ENCODE results near the gene SARDH.

The SARDH gene

GRCh38 chr9:133636902-133637301, 101.2 kb downstream of the SARDH start:
- no peaks in the 10 kb centered on the region for H3K27me3 ChIP-seq (ENCODE audit: low read depth, low read length)
- H3K4me3 ChIP-seq (ENCODE audit: low read depth in 1 of 2, low read length in 2 of 2): no peak overlapping the region
- no peak overlapping the region for H3K27ac ChIP-seq (ENCODE audit: low read length)
- H3K4me1 ChIP-seq (ENCODE audit: control insufficient read depth in 1 of 2, insufficient read depth in 2 of 2, low read length in 2 of 2): peaks cover 0 to 4% of the 10 kb centered on the region in 2 donors
- no peaks in the 10 kb centered on the region for H3K36me3 ChIP-seq (ENCODE audit: control insufficient read depth in 1 of 2, insufficient read depth in 2 of 2, low read length in 2 of 2)
- H3K9me3 ChIP-seq (ENCODE audit: control insufficient read depth in 1 of 2, low read length in 2 of 2): no peaks in the 10 kb centered on the region

- H3K4me3 ChIP-seq (ENCODE audit: low read depth in 1 of 2, low read length in 2 of 2): no peak within 1 kb of the TSS
- no peaks in the 10 kb centered on the region for H3K27me3 ChIP-seq (ENCODE audit: low read depth, low read length)
- H3K27ac ChIP-seq (ENCODE audit: low read length): no peak within 1 kb of the TSS
- H3K36me3 ChIP-seq (ENCODE audit: control insufficient read depth in 1 of 2, insufficient read depth in 2 of 2, low read length in 2 of 2): no peaks in the 10 kb centered on the region
- peaks cover 0 to 4% of the 10 kb centered on the region in 2 donors for H3K4me1 ChIP-seq (ENCODE audit: control insufficient read depth in 1 of 2, insufficient read depth in 2 of 2, low read length in 2 of 2)
- no peaks in the 10 kb centered on the region for H3K9me3 ChIP-seq (ENCODE audit: control insufficient read depth in 1 of 2, low read length in 2 of 2)
Observed at GRCh38 chr9:133635533-133636531, 102.3 kb downstream of the SARDH start, which contains the start of gene DBH. TSS of gene DBH (plus strand) at chr9:133636363. CDS start at chr9:133636372, 9 bp downstream.

GRCh38 chr9:133635098-133635497, 103.1 kb downstream of the SARDH start:
- Histone ChIP-seq H3K27ac (ENCODE audit: low read length) (no peak overlapping the region), H3K9me3 (ENCODE audit: control insufficient read depth in 1 of 2, low read length in 2 of 2) (no peaks in the 10 kb centered on the region), H3K27me3 (ENCODE audit: low read depth, low read length) (no peaks in the 10 kb centered on the region), H3K4me3 (ENCODE audit: low read depth in 1 of 2, low read length in 2 of 2) (no peak overlapping the region), H3K36me3 (ENCODE audit: control insufficient read depth in 1 of 2, insufficient read depth in 2 of 2, low read length in 2 of 2) (no peaks in the 10 kb centered on the region), H3K4me1 (ENCODE audit: control insufficient read depth in 1 of 2, insufficient read depth in 2 of 2, low read length in 2 of 2) (peaks cover 0 to 4% of the 10 kb centered on the region in 2 donors)

GRCh38 chr9:133634081-133634691, 104.0 kb downstream of the SARDH start:
- Histone ChIP-seq H3K9me3 (ENCODE audit: control insufficient read depth in 1 of 2, low read length in 2 of 2) (no peaks in the 10 kb centered on the region), H3K4me1 (ENCODE audit: control insufficient read depth in 1 of 2, insufficient read depth in 2 of 2, low read length in 2 of 2) (peaks cover 0 to 4% of the 10 kb centered on the region in 2 donors), H3K4me3 (ENCODE audit: low read depth in 1 of 2, low read length in 2 of 2) (no peak overlapping the region), H3K27me3 (ENCODE audit: low read depth, low read length) (no peaks in the 10 kb centered on the region), H3K36me3 (ENCODE audit: control insufficient read depth in 1 of 2, insufficient read depth in 2 of 2, low read length in 2 of 2) (no peaks in the 10 kb centered on the region), H3K27ac (ENCODE audit: low read length) (no peak overlapping the region)

- Histone ChIP-seq H3K9me3 (ENCODE audit: control insufficient read depth in 1 of 2, low read length in 2 of 2) (no peaks in the 10 kb centered on the region), H3K4me1 (ENCODE audit: control insufficient read depth in 1 of 2, insufficient read depth in 2 of 2, low read length in 2 of 2) (peaks cover 0 to 4% of the 10 kb centered on the region in 2 donors), H3K36me3 (ENCODE audit: control insufficient read depth in 1 of 2, insufficient read depth in 2 of 2, low read length in 2 of 2) (no peaks in the 10 kb centered on the region), H3K27ac (ENCODE audit: low read length) (no peak overlapping the region), H3K27me3 (ENCODE audit: low read depth, low read length) (no peaks in the 10 kb centered on the region), H3K4me3 (ENCODE audit: low read depth in 1 of 2, low read length in 2 of 2) (no peak overlapping the region)
Observed at GRCh38 chr9:133633681-133634080, 104.5 kb downstream of the SARDH start.

- peaks cover 0 to 4% of the 10 kb centered on the region in 2 donors for H3K4me1 ChIP-seq (ENCODE audit: control insufficient read depth in 1 of 2, insufficient read depth in 2 of 2, low read length in 2 of 2)
- no peak overlapping the region for H3K27ac ChIP-seq (ENCODE audit: low read length)
- no peaks in the 10 kb centered on the region for H3K36me3 ChIP-seq (ENCODE audit: control insufficient read depth in 1 of 2, insufficient read depth in 2 of 2, low read length in 2 of 2)
- no peaks in the 10 kb centered on the region for H3K9me3 ChIP-seq (ENCODE audit: control insufficient read depth in 1 of 2, low read length in 2 of 2)
- no peaks in the 10 kb centered on the region for H3K27me3 ChIP-seq (ENCODE audit: low read depth, low read length)
- no peak overlapping the region for H3K4me3 ChIP-seq (ENCODE audit: low read depth in 1 of 2, low read length in 2 of 2)
Observed at GRCh38 chr9:133632806-133633680, 105.1 kb downstream of the SARDH start.

- Histone ChIP-seq H3K9me3 (ENCODE audit: control insufficient read depth in 1 of 2, low read length in 2 of 2) (peaks cover 0 to 1% of the 10 kb centered on the region in 2 donors), H3K27ac (ENCODE audit: low read length) (no peak overlapping the region), H3K4me3 (ENCODE audit: low read depth in 1 of 2, low read length in 2 of 2) (no peak overlapping the region), H3K27me3 (ENCODE audit: low read depth, low read length) (no peaks in the 10 kb centered on the region), H3K36me3 (ENCODE audit: control insufficient read depth in 1 of 2, insufficient read depth in 2 of 2, low read length in 2 of 2) (no peaks in the 10 kb centered on the region), H3K4me1 (ENCODE audit: control insufficient read depth in 1 of 2, insufficient read depth in 2 of 2, low read length in 2 of 2) (peaks cover 0 to 4% of the 10 kb centered on the region in 2 donors)
Observed at GRCh38 chr9:133631111-133631510, 107.0 kb downstream of the SARDH start.

- Histone ChIP-seq H3K36me3 (ENCODE audit: control insufficient read depth in 1 of 2, insufficient read depth in 2 of 2, low read length in 2 of 2) (no peaks in the 10 kb centered on the region), H3K9me3 (ENCODE audit: control insufficient read depth in 1 of 2, low read length in 2 of 2) (peaks cover 0 to 15% of the 10 kb centered on the region in 2 donors), H3K4me1 (ENCODE audit: control insufficient read depth in 1 of 2, insufficient read depth in 2 of 2, low read length in 2 of 2) (peaks cover 0 to 4% of the 10 kb centered on the region in 2 donors), H3K27me3 (ENCODE audit: low read depth, low read length) (no peaks in the 10 kb centered on the region), H3K4me3 (ENCODE audit: low read depth in 1 of 2, low read length in 2 of 2) (no peak overlapping the region), H3K27ac (ENCODE audit: low read length) (no peak overlapping the region)
Observed at GRCh38 chr9:133629221-133630110, 108.7 kb downstream of the SARDH start.

GRCh38 chr9:133628766-133629165, 109.4 kb downstream of the SARDH start:
- Histone ChIP-seq H3K4me1 (ENCODE audit: control insufficient read depth in 1 of 2, insufficient read depth in 2 of 2, low read length in 2 of 2) (peaks cover 0 to 4% of the 10 kb centered on the region in 2 donors), H3K9me3 (ENCODE audit: control insufficient read depth in 1 of 2, low read length in 2 of 2) (peaks cover 0 to 15% of the 10 kb centered on the region in 2 donors), H3K36me3 (ENCODE audit: control insufficient read depth in 1 of 2, insufficient read depth in 2 of 2, low read length in 2 of 2) (no peaks in the 10 kb centered on the region), H3K27me3 (ENCODE audit: low read depth, low read length) (no peaks in the 10 kb centered on the region), H3K27ac (ENCODE audit: low read length) (no peak overlapping the region), H3K4me3 (ENCODE audit: low read depth in 1 of 2, low read length in 2 of 2) (no peak overlapping the region)

GRCh38 chr9:133627341-133627740, 110.8 kb downstream of the SARDH start:
- Histone ChIP-seq H3K4me3 (ENCODE audit: low read depth in 1 of 2, low read length in 2 of 2) (no peak overlapping the region), H3K9me3 (ENCODE audit: control insufficient read depth in 1 of 2, low read length in 2 of 2) (peaks cover 0 to 15% of the 10 kb centered on the region in 2 donors), H3K36me3 (ENCODE audit: control insufficient read depth in 1 of 2, insufficient read depth in 2 of 2, low read length in 2 of 2) (no peaks in the 10 kb centered on the region), H3K27me3 (ENCODE audit: low read depth, low read length) (no peaks in the 10 kb centered on the region), H3K4me1 (ENCODE audit: control insufficient read depth in 1 of 2, insufficient read depth in 2 of 2, low read length in 2 of 2) (no peaks in the 10 kb centered on the region), H3K27ac (ENCODE audit: low read length) (no peak overlapping the region)

Data from muscle layer of duodenum (tissue), 2 donors.